ENCODE results near the gene DLST.

Gene DLST

DNA sequence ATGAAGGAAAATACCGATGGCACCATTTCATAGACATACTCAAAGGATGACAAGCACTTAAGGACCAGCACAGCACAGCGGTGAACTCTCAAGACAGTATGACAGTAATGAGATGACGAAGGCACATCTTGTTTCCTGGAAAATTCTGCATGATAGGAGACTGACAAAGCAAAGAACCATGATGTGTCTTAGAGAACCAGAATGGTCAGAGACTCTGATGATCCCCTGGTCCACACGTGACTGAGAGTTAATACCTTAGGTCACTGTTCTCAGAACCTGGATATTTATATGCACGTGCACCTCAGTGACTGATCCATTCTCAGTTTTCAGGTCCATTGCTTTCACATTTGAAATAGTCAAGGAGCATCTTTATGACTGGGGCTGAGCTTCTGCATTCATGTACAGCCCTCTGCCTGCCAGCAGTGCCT, 41.1 kb upstream of the DLST start:
- no peak for TF ChIP-seq ZFX (IDR thresholded peaks at IDR 0.05; ENCODE audit: borderline replicate concordance)
- TF ChIP-seq, protein P1, sequence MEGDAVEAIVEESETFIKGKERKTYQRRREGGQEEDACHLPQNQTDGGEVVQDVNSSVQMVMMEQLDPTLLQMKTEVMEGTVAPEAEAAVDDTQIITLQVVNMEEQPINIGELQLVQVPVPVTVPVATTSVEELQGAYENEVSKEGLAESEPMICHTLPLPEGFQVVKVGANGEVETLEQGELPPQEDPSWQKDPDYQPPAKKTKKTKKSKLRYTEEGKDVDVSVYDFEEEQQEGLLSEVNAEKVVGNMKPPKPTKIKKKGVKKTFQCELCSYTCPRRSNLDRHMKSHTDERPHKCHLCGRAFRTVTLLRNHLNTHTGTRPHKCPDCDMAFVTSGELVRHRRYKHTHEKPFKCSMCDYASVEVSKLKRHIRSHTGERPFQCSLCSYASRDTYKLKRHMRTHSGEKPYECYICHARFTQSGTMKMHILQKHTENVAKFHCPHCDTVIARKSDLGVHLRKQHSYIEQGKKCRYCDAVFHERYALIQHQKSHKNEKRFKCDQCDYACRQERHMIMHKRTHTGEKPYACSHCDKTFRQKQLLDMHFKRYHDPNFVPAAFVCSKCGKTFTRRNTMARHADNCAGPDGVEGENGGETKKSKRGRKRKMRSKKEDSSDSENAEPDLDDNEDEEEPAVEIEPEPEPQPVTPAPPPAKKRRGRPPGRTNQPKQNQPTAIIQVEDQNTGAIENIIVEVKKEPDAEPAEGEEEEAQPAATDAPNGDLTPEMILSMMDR (IDR thresholded peaks at IDR 0.05): no peak
- no peak overlapping the region for H3K27ac ChIP-seq

DNA sequence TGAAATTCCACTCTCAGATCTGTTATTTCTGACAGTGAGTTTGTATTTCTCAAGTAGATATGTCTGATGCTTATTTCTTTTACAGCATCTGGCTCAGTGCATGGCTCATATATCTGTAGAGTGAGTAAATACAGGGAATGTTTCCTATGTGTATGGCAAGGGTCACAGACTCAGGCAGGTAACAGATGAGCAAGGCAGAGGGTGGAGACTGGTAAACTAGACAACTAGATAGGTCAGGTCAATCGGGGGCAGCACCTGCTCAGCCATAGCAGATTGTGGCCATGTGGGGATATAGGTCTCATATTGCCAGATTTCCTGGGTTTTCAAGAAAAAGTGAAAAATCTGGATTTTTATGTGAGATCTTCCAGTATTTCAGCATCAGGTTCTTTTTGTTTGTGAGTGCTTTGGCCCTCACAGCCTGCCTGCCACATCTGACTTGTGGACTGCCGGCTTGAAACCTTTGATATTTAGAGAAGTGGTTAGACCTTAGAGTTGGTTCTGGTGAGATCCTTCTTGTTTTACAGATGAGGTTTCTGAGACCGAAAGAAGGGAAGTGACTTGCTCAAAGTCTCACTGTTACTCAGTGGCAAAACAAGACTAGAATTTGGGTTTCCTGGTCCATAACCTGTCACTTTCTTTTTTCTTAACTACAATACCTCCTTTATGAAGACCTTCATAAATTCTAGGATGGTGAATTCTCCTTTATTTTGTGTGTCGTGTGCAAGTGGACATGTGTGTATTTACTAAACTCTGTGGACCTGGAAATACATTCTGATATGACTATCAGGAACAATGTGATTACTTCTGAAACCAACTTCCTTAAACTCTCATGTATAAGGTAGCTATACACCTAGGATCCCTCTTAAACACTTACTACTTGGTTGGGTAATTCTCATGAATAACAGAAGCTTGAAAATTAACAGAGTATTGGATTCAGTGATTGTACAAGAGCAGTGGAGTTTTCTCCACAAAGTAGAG, 40.2 kb upstream of the DLST start:
- H3K27ac ChIP-seq: no peak overlapping the region
- TF ChIP-seq ZFX (IDR thresholded peaks at IDR 0.05; ENCODE audit: borderline replicate concordance): no peak
- TF ChIP-seq, protein P1 (IDR thresholded peaks at IDR 0.05): no peak

DNA sequence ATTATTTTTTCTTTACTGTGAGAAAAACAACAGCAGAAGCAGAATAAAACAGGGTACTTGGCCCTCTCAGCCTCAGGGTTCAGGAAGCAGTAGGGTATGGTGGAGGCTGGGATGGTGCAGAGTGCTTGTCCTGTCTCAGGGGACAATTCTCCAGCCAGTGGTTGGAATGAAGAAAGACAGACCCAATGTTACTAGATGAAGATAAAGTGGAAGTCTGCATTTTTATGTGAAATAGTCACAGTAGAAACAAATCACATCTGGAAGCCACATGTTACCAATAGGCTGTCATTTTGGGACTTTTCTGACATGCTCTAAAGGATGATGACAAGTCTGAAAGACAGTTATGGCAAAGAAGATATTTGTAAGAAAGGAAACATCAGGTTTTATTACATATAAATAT, 38.1 kb upstream of the DLST start:
- TF ChIP-seq, protein P1 (IDR thresholded peaks at IDR 0.05): no peak
- H3K27ac ChIP-seq: no peak overlapping the region

DNA sequence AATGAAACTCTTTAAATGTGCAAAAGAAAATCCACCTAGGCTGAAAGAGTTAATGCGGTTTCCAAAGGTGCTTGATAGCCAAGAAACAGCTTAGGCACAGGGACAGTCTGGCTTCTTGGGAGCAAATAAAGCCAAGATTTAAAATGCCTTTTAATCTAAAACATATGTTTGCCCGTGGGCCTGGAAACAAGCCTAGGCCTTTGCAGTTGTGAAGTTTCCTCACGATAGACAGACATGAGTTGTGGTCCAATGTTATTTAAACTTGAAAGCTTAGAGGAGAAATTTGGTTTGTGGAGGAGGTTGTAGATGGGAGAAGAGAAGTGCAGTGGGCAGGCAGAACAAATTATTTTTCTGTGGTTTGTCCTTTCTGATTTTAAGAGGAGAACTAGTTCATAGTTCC, 35.5 kb upstream of the DLST start:
- TF ChIP-seq, protein P1 (IDR thresholded peaks at IDR 0.05): no peak
- TF ChIP-seq ZFX (IDR thresholded peaks at IDR 0.05; ENCODE audit: borderline replicate concordance): no peak
- H3K27ac ChIP-seq: no peak overlapping the region

DNA sequence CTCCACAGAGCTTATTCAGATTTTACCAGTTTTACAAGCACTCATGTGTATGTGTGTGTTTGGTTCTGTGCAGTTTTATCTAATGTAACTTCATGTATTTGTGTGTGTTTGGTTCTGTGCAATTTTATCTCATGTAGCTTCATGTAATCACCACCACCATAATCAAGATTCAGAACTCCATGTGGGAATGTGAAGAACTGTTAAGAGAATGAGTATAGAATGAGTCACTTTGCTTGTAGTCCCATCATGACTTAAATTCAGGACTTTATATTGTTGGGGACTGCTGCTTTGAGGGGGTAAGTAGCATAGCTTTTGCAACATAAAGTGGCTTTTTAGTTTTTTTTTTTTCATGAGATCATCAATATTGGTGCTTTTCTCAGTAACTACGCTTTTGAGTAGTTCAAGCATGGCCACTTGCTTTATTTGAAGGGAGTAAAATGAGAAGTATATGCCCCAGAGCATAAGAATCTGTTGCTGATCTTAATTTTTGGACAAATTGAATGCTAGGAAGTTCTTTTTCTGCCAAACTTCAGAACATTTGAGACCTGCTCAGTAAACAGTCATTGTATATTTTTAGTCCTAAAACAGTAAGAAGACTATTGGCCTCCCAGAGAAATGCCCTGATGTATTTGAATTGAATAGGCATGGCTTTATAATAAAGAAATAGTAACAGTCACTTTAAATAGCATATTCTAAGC, 34.6 kb upstream of the DLST start:
- no peak overlapping the region for H3K27ac ChIP-seq
- TF ChIP-seq ZFX (IDR thresholded peaks at IDR 0.05; ENCODE audit: borderline replicate concordance): no peak
- TF ChIP-seq, protein P1 (IDR thresholded peaks at IDR 0.05): no peak

DNA sequence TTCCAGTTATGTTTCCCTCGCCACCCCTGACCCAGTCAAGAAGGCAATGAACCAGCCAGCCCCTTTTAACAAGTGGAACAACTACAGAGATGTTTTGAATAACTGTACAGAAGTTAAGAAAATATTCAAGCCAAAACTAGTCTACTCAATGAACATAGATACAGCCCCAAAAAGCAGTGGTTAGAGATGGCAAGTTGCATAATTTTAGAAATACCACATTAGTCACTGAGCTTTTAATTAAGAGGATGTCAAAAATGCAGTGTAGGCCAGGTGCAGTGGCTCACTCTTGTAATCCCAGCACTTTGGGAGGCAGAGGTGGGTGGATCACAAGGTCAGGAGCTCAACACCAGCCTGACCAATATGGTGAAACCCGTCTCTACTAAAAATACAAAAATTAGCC, 32.9 kb upstream of the DLST start:
- no peak overlapping the region for H3K27ac ChIP-seq
- TF ChIP-seq, protein P1 (IDR thresholded peaks at IDR 0.05): no peak
- no peak for TF ChIP-seq ZFX (IDR thresholded peaks at IDR 0.05; ENCODE audit: borderline replicate concordance)
